ENCODE data around the gene ATG16L1.

The ATG16L1 gene

DNA sequence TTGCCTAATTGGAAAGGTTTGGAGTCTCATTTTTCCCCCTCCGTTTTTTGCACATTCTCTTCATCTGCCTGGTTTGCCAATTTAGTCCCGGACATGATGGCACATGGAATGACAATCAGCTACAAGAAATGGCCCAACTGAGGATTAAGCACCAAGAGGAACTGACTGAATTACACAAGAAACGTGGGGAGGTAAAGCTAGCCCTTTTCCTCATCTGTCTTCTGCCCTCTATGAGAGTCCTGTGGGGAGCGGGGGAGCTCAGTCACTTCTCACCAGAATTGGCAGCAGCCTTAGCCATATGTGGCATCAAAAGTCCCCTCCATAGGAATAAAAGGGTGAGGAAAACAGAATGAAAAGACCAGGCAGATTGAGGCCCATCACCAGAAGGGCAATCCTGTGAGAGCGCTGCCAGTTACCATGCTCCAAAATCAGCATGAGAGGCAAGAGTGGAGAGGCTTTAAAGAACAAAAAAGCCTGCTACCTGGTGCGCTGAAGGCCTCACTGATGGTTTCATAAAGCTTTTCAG is 11.6 kb downstream of the ATG16L1 start:
- H3K9me2 ChIP-seq (ENCODE audit: low read depth, low read length) = no peaks in the 10 kb centered on the region

DNA sequence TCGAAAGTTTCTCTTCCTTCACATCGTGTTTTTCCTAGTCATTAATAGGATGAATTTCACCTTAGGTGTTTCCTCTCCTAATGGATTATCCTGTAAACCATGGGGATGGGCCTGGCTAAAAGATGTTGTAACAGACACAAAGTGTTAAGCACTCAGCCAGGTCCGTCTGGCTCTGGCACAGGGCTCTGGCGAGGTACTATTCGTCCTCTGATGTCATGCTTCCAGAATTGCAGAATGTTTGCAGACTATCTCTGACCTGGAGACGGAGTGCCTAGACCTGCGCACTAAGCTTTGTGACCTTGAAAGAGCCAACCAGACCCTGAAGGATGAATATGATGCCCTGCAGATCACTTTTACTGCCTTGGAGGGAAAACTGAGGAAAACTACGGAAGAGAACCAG is 13.2 kb downstream of the ATG16L1 start:
- Histone ChIP-seq H3K4me3 (ENCODE audit: low read depth, low read length, poor library complexity, severe bottlenecking) (no peak overlapping the region), H3K4me1 (ENCODE audit: insufficient read depth, low read length, severe bottlenecking) (peaks cover 15% of the 10 kb centered on the region), H3K27ac (ENCODE audit: low read depth, low read length, poor library complexity, severe bottlenecking) (no peak overlapping the region), H3K9me3 (ENCODE audit: low read length) (no peaks in the 10 kb centered on the region), H2AFZ (ENCODE audit: low read length) (no peak overlapping the region), H3K27me3 (ENCODE audit: insufficient read depth, low read length) (no peaks in the 10 kb centered on the region), H4K20me1 (ENCODE audit: insufficient read depth, low read length) (no peaks in the 10 kb centered on the region), H3K9ac (ENCODE audit: low read length) (no peak overlapping the region), H3K36me3 (ENCODE audit: insufficient read depth, low read length) (peaks cover 99% of the 10 kb centered on the region), H3K9me2 (ENCODE audit: low read depth, low read length) (no peaks in the 10 kb centered on the region), H3F3A (ENCODE audit: insufficient read depth, low read length) (no peaks in the 10 kb centered on the region), H3K4me2 (ENCODE audit: low read length) (no peak overlapping the region), H3K79me2 (ENCODE audit: insufficient read depth, low read length) (no peaks in the 10 kb centered on the region)
- no peak for TF ChIP-seq EZH2 (IDR thresholded peaks at IDR 0.05; ENCODE audit: borderline replicate concordance, low read length)
- TF ChIP-seq, protein P1, sequence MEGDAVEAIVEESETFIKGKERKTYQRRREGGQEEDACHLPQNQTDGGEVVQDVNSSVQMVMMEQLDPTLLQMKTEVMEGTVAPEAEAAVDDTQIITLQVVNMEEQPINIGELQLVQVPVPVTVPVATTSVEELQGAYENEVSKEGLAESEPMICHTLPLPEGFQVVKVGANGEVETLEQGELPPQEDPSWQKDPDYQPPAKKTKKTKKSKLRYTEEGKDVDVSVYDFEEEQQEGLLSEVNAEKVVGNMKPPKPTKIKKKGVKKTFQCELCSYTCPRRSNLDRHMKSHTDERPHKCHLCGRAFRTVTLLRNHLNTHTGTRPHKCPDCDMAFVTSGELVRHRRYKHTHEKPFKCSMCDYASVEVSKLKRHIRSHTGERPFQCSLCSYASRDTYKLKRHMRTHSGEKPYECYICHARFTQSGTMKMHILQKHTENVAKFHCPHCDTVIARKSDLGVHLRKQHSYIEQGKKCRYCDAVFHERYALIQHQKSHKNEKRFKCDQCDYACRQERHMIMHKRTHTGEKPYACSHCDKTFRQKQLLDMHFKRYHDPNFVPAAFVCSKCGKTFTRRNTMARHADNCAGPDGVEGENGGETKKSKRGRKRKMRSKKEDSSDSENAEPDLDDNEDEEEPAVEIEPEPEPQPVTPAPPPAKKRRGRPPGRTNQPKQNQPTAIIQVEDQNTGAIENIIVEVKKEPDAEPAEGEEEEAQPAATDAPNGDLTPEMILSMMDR (IDR thresholded peaks at IDR 0.05; ENCODE audit: low read length) = no peak

More for the DNA sequence above, 11.6 kb downstream of the ATG16L1 start:
- Histone ChIP-seq H3K36me3 (ENCODE audit: insufficient read depth, low read length) (peaks cover 99% of the 10 kb centered on the region), H3K4me1 (ENCODE audit: insufficient read depth, low read length, severe bottlenecking) (peaks cover 8% of the 10 kb centered on the region), H3K9ac (ENCODE audit: low read length) (no peak overlapping the region), H3K4me2 (ENCODE audit: low read length) (no peak overlapping the region), H3F3A (ENCODE audit: insufficient read depth, low read length) (no peaks in the 10 kb centered on the region), H3K27ac (ENCODE audit: low read depth, low read length, poor library complexity, severe bottlenecking) (no peak overlapping the region), H3K9me3 (ENCODE audit: low read length) (no peaks in the 10 kb centered on the region), H3K4me3 (ENCODE audit: low read depth, low read length, poor library complexity, severe bottlenecking) (no peak overlapping the region), H4K20me1 (ENCODE audit: insufficient read depth, low read length) (no peaks in the 10 kb centered on the region), H3K27me3 (ENCODE audit: insufficient read depth, low read length) (no peaks in the 10 kb centered on the region), H2AFZ (ENCODE audit: low read length) (no peak overlapping the region), H3K79me2 (ENCODE audit: insufficient read depth, low read length) (no peaks in the 10 kb centered on the region)
- no peak for TF ChIP-seq EZH2 (IDR thresholded peaks at IDR 0.05; ENCODE audit: borderline replicate concordance, low read length)
- TF ChIP-seq, protein P1 (IDR thresholded peaks at IDR 0.05; ENCODE audit: low read length) = no peak

DNA sequence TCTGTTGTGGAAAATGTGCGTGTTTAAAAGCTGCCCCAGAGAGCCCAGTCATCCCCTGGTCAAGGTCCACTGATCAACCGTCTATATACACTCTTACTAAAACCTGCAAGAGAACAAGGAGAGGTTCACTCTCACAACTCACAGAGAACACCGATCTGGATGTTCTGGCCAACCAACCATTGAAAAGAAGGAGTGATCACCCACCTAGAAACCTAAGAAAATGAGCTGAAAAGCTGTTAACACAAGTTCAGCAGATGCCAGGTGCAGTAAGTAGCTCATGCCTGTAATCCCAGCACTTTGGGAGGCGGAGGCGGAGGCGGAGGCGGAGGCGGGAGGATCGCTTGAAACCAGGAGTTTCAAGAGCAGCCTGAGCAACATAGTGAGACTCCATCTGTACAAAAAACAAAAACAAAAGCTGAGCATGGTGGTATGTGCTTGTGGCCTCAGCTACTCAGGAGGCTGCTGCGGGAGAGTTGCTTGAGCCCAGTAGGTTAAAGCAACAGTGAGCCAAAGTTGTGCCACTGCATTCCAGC is 14.5 kb downstream of the ATG16L1 start:
- H3K4me3 ChIP-seq (ENCODE audit: low read depth, low read length, poor library complexity, severe bottlenecking) = no peak overlapping the region
- H2AFZ ChIP-seq (ENCODE audit: low read length) = no peak overlapping the region
- no peaks in the 10 kb centered on the region for H3K9me2 ChIP-seq (ENCODE audit: low read depth, low read length)
- H3K36me3 ChIP-seq (ENCODE audit: insufficient read depth, low read length) = peaks cover 100% of the 10 kb centered on the region
- no peak overlapping the region for H3K9ac ChIP-seq (ENCODE audit: low read length)
- no peak overlapping the region for H3K4me2 ChIP-seq (ENCODE audit: low read length)
- H3K79me2 ChIP-seq (ENCODE audit: insufficient read depth, low read length) = no peaks in the 10 kb centered on the region
- no peak overlapping the region for H3K27ac ChIP-seq (ENCODE audit: low read depth, low read length, poor library complexity, severe bottlenecking)
- no peaks in the 10 kb centered on the region for H4K20me1 ChIP-seq (ENCODE audit: insufficient read depth, low read length)
- no peak for TF ChIP-seq EZH2 (IDR thresholded peaks at IDR 0.05; ENCODE audit: borderline replicate concordance, low read length)
- TF ChIP-seq, protein P1 (IDR thresholded peaks at IDR 0.05; ENCODE audit: low read length) = no peak
- no peaks in the 10 kb centered on the region for H3K9me3 ChIP-seq (ENCODE audit: low read length)
- H3K4me1 ChIP-seq (ENCODE audit: insufficient read depth, low read length, severe bottlenecking) = peaks cover 25% of the 10 kb centered on the region
- no peaks in the 10 kb centered on the region for H3F3A ChIP-seq (ENCODE audit: insufficient read depth, low read length)
- H3K27me3 ChIP-seq (ENCODE audit: insufficient read depth, low read length) = no peaks in the 10 kb centered on the region

Data from OCI-LY1 (cell line).